Measurements from ENCODE around the gene SERPINI2.

DNA sequence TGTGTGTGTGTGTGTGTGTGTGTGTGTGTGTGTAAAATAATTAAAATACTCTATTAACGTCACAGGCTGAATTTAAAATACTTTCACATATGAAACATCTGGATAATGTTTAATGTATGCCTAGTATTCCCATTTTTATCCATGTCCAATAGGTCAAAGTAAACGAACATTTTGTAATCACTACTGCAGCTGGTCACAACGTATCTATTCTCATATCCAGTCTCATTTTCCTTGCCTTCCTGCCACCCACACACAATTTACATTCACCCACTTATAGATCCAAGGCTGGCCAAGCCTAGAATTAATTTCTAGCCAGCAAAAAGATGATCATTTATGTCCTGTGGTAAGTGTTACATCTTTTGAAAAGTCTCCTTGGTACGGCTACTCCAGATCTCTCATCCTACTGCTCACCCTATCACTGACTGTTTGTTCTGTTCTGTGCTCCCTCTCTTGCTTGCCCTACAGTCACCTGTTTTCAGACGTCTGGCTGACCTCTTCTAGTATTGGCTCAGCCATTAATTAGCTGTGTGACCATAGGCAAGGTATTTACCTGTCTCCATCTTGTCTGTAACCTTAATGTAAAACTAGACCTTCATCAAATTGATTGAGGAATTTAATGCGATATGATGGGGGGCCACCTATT lies 17.6 kb downstream of the SERPINI2 start:
- TF ChIP-seq, protein P1, sequence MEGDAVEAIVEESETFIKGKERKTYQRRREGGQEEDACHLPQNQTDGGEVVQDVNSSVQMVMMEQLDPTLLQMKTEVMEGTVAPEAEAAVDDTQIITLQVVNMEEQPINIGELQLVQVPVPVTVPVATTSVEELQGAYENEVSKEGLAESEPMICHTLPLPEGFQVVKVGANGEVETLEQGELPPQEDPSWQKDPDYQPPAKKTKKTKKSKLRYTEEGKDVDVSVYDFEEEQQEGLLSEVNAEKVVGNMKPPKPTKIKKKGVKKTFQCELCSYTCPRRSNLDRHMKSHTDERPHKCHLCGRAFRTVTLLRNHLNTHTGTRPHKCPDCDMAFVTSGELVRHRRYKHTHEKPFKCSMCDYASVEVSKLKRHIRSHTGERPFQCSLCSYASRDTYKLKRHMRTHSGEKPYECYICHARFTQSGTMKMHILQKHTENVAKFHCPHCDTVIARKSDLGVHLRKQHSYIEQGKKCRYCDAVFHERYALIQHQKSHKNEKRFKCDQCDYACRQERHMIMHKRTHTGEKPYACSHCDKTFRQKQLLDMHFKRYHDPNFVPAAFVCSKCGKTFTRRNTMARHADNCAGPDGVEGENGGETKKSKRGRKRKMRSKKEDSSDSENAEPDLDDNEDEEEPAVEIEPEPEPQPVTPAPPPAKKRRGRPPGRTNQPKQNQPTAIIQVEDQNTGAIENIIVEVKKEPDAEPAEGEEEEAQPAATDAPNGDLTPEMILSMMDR (IDR thresholded peaks at IDR 0.05), result no peak
- TF ChIP-seq POLR2A (IDR thresholded peaks at IDR 0.05), result no peak

Data from Peyer's patch (tissue), 4 donors.